HG03108 (cell line): ENCODE measurements around the gene TTC7B.

Experiments
- ATAC-seq: cut with Tn5 transposase; IDR thresholded peaks from one replicate; pipeline ENCODE4 v1.9.1; 2021; ENCODE audit warnings: moderate library complexity; ENCODE audit not compliant: unreplicated experiment

The TTC7B gene

GRCh38 chr14:90500665-90501370 lies 315.4 kb downstream of the TTC7B start:
- ATAC-seq = no peak

GRCh38 chr14:90499908-90500664 lies 316.1 kb downstream of the TTC7B start:
- ATAC-seq = no peak

GRCh38 chr14:90499121-90499520 lies 317.1 kb downstream of the TTC7B start:
- no peak for ATAC-seq

GRCh38 chr14:90498198-90498597 lies 318.0 kb downstream of the TTC7B start:
- no peak for ATAC-seq

GRCh38 chr14:90496379-90496778 lies 319.9 kb downstream of the TTC7B start:
- no peak for ATAC-seq

GRCh38 chr14:90495357-90496276 lies 320.6 kb downstream of the TTC7B start:
- ATAC-seq = no peak

GRCh38 chr14:90491911-90492531 lies 324.2 kb downstream of the TTC7B start:
- ATAC-seq = no peak

- no peak for ATAC-seq
These were observed 324.9 kb downstream of the TTC7B start for GRCh38 chr14:90491221-90491885.

- no peak for ATAC-seq
These were observed 325.5 kb downstream of the TTC7B start for GRCh38 chr14:90490720-90491050.

- no peak for ATAC-seq
These were observed 326.1 kb downstream of the TTC7B start for GRCh38 chr14:90489916-90490719.

GRCh38 chr14:90489306-90489705 lies 326.9 kb downstream of the TTC7B start:
- no peak for ATAC-seq

- no peak for ATAC-seq
These were observed 328.0 kb downstream of the TTC7B start for GRCh38 chr14:90488256-90488655.

- ATAC-seq = no peak
These were observed 328.8 kb downstream of the TTC7B start for GRCh38 chr14:90487462-90487861.

- ATAC-seq = no peak
These were observed 329.2 kb downstream of the TTC7B start for GRCh38 chr14:90487031-90487430.

GRCh38 chr14:90484291-90484690 lies 331.9 kb downstream of the TTC7B start:
- ATAC-seq = no peak

- ATAC-seq = no peak
These were observed 332.7 kb downstream of the TTC7B start for GRCh38 chr14:90483571-90483974.

- ATAC-seq = no peak
These were observed 333.1 kb downstream of the TTC7B start for GRCh38 chr14:90483117-90483516.

GRCh38 chr14:90475298-90475697 lies 340.9 kb downstream of the TTC7B start:
- no peak for ATAC-seq
